Measurements from ENCODE around the gene JAGN1.

Gene JAGN1

GRCh38 chr3:9940746-9941145, 50.3 kb downstream of the JAGN1 start:
- in situ Hi-C loops (cut with HindIII; ENCODE audit: low sequenced_read_pairs) = no loop called here
- TF ChIP-seq, protein P1, sequence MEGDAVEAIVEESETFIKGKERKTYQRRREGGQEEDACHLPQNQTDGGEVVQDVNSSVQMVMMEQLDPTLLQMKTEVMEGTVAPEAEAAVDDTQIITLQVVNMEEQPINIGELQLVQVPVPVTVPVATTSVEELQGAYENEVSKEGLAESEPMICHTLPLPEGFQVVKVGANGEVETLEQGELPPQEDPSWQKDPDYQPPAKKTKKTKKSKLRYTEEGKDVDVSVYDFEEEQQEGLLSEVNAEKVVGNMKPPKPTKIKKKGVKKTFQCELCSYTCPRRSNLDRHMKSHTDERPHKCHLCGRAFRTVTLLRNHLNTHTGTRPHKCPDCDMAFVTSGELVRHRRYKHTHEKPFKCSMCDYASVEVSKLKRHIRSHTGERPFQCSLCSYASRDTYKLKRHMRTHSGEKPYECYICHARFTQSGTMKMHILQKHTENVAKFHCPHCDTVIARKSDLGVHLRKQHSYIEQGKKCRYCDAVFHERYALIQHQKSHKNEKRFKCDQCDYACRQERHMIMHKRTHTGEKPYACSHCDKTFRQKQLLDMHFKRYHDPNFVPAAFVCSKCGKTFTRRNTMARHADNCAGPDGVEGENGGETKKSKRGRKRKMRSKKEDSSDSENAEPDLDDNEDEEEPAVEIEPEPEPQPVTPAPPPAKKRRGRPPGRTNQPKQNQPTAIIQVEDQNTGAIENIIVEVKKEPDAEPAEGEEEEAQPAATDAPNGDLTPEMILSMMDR (IDR thresholded peaks at IDR 0.05; ENCODE audit: low read depth, low read length) = no peak
- no peak for DNase-seq (ENCODE audit: low read depth, low spot score)
- no peak overlapping the region for H3K4me3 ChIP-seq (ENCODE audit: low read depth, low read length)

DNA sequence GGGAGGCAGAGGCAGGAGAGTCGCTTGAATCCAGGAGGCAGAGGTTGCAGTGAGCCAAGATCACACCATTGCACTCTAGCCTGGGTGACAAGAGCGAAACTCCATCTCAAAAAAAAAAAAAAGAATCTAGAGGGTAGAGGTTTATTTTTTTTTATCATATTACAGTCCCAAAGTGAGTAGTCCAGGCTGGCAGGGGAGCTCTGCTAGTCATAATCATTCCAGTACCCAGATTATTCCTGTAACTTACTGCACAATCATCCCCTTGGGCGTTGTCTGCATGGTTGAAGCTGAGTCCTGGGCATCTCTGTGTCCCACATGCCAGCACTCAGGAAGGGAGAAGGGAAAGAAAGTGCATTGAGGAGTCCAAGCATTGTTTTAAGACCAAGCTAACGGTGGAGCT, 51.8 kb downstream of the JAGN1 start:
- in situ Hi-C loops (cut with HindIII; ENCODE audit: low sequenced_read_pairs) = no loop called here
- DNase-seq (ENCODE audit: low read depth, low spot score) = no peak

DNA sequence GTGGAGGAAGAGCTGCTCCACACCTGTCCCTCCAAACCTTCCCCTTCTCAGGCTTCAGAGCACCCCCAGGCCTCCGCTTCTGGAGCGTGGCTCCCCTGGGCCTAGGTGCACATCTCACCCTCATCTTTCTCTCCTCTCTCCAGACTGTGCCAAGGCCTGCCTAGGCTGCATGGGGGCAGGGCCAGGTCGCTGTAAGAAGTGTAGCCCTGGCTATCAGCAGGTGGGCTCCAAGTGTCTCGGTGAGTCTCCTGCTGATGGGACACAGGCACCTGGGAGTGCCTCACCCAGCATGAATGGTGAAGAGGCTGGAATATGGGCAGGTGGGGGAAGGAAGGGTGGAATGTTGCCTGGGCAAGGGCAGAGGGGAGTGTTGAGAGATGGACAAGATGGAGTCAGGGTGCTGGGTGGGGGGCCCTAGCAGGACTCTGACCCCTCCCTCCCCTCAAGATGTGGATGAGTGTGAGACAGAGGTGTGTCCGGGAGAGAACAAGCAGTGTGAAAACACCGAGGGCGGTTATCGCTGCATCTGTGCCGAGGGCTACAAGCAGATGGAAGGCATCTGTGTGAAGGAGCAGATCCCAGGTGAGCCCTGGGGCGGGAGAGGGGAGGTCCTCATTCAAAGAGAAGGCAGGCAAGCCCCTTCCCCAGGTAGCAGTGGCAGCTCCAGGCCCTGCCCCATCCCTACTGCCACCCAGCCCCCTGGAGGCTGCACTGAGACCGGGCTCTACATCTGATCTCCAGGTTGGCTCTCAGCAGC, 52.7 kb downstream of the JAGN1 start:
- TF ChIP-seq, protein P1 (IDR thresholded peaks at IDR 0.05; ENCODE audit: low read depth, low read length) = no peak
- in situ Hi-C loops (cut with HindIII; ENCODE audit: low sequenced_read_pairs) = no loop called here
- no peak overlapping the region for H3K4me3 ChIP-seq (ENCODE audit: low read depth, low read length)
- no peak for DNase-seq (ENCODE audit: low read depth, low spot score)

More for the DNA sequence above, 51.8 kb downstream of the JAGN1 start:
- TF ChIP-seq, protein P1 (IDR thresholded peaks at IDR 0.05; ENCODE audit: low read depth, low read length) = no peak
- H3K4me3 ChIP-seq (ENCODE audit: low read depth, low read length) = no peak overlapping the region

All from astrocyte of the spinal cord (primary cell).